Uterus (tissue), 4 donors: Measurements from ENCODE around the gene SLC6A18. TPM values are rescaled to one million over a fixed set of nuclear protein-coding genes. Genes with fewer than 3 reads are reported as not detected.

Source experiments
- DNase-seq, 2 donors: peaks; one replicate each; pipeline ENCODE4 v3.0.0-alpha.2; 2019 to 2020
- H3K27ac ChIP-seq, 2 donors: fragments of 200-600 bp; sonication (generic); 1 replicate in 1 of 2; 2 replicates in 1 of 2; pipeline ENCODE4 v1.5.1; 2016 to 2018
- H3K27me3 ChIP-seq, 2 donors: fragments of 200-600 bp; sonication (generic); one replicate each; pipeline ENCODE4 v1.5.1; 2018 to 2019; ENCODE audit warnings: control low read depth in 1 of 2
- H3K36me3 ChIP-seq, 2 donors: fragments of 200-600 bp; sonication (generic); one replicate each; pipeline ENCODE4 v1.5.1; 2019; ENCODE audit warnings: control low read depth in 1 of 2
- H3K4me1 ChIP-seq, 2 donors: fragments of 200-600 bp; sonication (generic); one replicate each; pipeline ENCODE4 v1.5.1; 2018 to 2019; ENCODE audit warnings: control low read depth in 1 of 2
- H3K4me3 ChIP-seq, 2 donors: fragments of 200-600 bp; sonication (generic); 1 replicate in 1 of 2; 2 replicates in 1 of 2; pipeline ENCODE4 v1.5.1; 2018 to 2019; ENCODE audit warnings: mild to moderate bottlenecking in 1 of 2
- H3K9me3 ChIP-seq, 2 donors: fragments of 200-600 bp; sonication (generic); one replicate each; pipeline ENCODE4 v1.5.1; 2019; ENCODE audit warnings: control low read depth in 1 of 2
- CTCF ChIP-seq, 4 experiments: fragments of 200-600 bp in 2 of 4; fragments of 450-650 bp in 2 of 4; sonication (generic) in 2 of 4; IDR thresholded peaks; one replicate each; pipeline ENCODE4 v1.5.1; 2016 to 2019; ENCODE audit warnings: antibody characterized with exemption in 4 of 4, mild to moderate bottlenecking in 2 of 4, moderate library complexity in 1 of 4
- POLR2A ChIP-seq, 2 donors: fragments of 450-650 bp; IDR thresholded peaks; one replicate each; pipeline ENCODE4 v1.6.1; 2016; ENCODE audit warnings: antibody characterized with exemption in 2 of 2, mild to moderate bottlenecking in 1 of 2, moderate library complexity in 1 of 2
- intact Hi-C: fragments of 100-400 bp; cut with DNase I; formaldehyde crosslinking; loops from one replicate; pipeline ENCODE4 v1.15.1; 2023; ENCODE audit warnings: low total_unique reads
- total RNA-seq, 4 donors: library from RNA; depleted of rRNA in 3 of 4; stranded (reverse); fragments of >200 nt in 3 of 4; gene quantifications; one replicate each; pipeline versions ENCODE4 v1.1.0 to v1.2.4, GENCODE V29; 2014 to 2023
- donor health status: DM: yes; HTN: yes; CAD: no.

SLC6A18 gene
- total RNA-seq, 4 donors from 2014 or later: not detected

GRCh38 chr5:1185038-1185627, 40.0 kb upstream of the SLC6A18 start:
- no peaks in the 10 kb centered on the region for H3K27me3 ChIP-seq
- no peak overlapping the region for H3K27ac ChIP-seq
- H3K4me3 ChIP-seq: no peak overlapping the region
- TF ChIP-seq CTCF (IDR thresholded peaks at IDR 0.05) (no peak), POLR2A (IDR thresholded peaks at IDR 0.05) (no peak)
- no peak for DNase-seq
- intact Hi-C loops: no loop called here
- H3K36me3 ChIP-seq: no peaks in the 10 kb centered on the region
- H3K9me3 ChIP-seq: no peaks in the 10 kb centered on the region
- no peaks in the 10 kb centered on the region for H3K4me1 ChIP-seq

GRCh38 chr5:1185629-1186350, 39.4 kb upstream of the SLC6A18 start:
- Histone ChIP-seq H3K4me1 (no peaks in the 10 kb centered on the region), H3K27me3 (no peaks in the 10 kb centered on the region), H3K36me3 (no peaks in the 10 kb centered on the region), H3K9me3 (no peaks in the 10 kb centered on the region), H3K4me3 (no peak overlapping the region), H3K27ac (no peak overlapping the region)
- intact Hi-C loops: no loop called here
- TF ChIP-seq CTCF (IDR thresholded peaks at IDR 0.05) (no peak), POLR2A (IDR thresholded peaks at IDR 0.05) (no peak)
- DNase-seq: peak in 1 of 2 donors; percentile 6

GRCh38 chr5:1186351-1187233, 38.6 kb upstream of the SLC6A18 start:
- Histone ChIP-seq H3K27ac (no peak overlapping the region), H3K9me3 (no peaks in the 10 kb centered on the region), H3K27me3 (no peaks in the 10 kb centered on the region), H3K4me3 (no peak overlapping the region), H3K4me1 (no peaks in the 10 kb centered on the region), H3K36me3 (no peaks in the 10 kb centered on the region)
- no peak for TF ChIP-seq POLR2A (IDR thresholded peaks at IDR 0.05)
- DNase-seq: peak in 1 of 2 donors; percentile 6
- intact Hi-C loops: no loop called here

GRCh38 chr5:1187234-1187949, 37.8 kb upstream of the SLC6A18 start:
- Histone ChIP-seq H3K27ac (no peak overlapping the region), H3K9me3 (no peaks in the 10 kb centered on the region), H3K4me1 (no peaks in the 10 kb centered on the region), H3K4me3 (no peak overlapping the region), H3K36me3 (no peaks in the 10 kb centered on the region), H3K27me3 (no peaks in the 10 kb centered on the region)
- no peak for TF ChIP-seq CTCF (IDR thresholded peaks at IDR 0.05)
- no peak for TF ChIP-seq POLR2A (IDR thresholded peaks at IDR 0.05)
- peak in 1 of 2 donors; percentile 5 for DNase-seq
- intact Hi-C loops: no loop called here

GRCh38 chr5:1187950-1188334, 37.2 kb upstream of the SLC6A18 start:
- DNase-seq: no peak
- no peak for TF ChIP-seq POLR2A (IDR thresholded peaks at IDR 0.05)
- TF ChIP-seq CTCF (IDR thresholded peaks at IDR 0.05): no peak
- Histone ChIP-seq H3K9me3 (no peaks in the 10 kb centered on the region), H3K27me3 (no peaks in the 10 kb centered on the region), H3K4me3 (no peak overlapping the region), H3K4me1 (no peaks in the 10 kb centered on the region), H3K36me3 (no peaks in the 10 kb centered on the region), H3K27ac (no peak overlapping the region)
- intact Hi-C loops: no loop called here
